UCSD-AML1 (cell line): ENCODE data around the gene TCHH.

Experiments
- DNase-seq: peaks from one replicate; lab custom pipeline; 2025; ENCODE audit not compliant: unreplicated experiment; lab: John Stamatoyannopoulos, UW

TCHH gene

GRCh38 chr1:152071123-152071522 lies 44.1 kb downstream of the TCHH start:
- no peak for DNase-seq

DNA sequence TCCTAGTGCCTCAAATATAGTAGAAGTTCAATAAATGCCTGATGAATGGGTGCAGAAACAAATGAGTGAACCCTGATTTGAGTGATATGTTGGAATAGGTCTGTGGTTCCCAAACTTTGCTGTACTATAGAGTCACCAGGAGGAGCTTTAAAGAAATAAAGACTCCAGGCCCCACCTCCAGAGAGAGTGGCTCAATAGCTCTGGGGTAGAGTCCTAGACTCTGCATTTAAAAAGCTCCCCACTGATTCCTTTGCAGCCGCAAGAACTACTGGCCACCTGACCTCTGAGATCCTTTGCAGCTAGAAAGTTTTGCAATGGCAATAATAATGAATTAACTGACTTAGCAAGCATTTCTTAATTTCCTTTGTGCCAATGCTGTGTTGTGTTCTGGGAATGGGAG lies 47.3 kb downstream of the TCHH start:
- DNase-seq: no peak

GRCh38 chr1:152067150-152067549 lies 48.1 kb downstream of the TCHH start:
- no peak for DNase-seq

DNA sequence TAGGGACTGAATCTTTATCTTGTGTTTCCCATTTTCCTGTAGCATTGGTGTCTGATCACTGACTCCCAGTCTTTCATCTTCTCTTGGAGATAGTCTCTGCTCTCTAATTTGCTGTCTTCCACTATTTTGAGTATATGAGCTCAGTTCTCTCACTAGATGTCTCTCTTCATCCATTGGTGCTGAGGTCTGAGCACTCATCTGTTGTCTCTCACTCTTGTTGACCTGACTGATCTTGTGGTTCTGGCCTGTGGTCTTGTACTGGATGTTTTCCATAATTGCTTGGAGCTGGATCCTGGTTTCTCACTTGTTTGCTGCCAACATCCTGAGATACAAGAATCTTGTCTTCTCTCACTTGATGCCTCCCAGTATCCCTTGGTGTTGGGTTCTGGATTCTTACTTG lies 53.3 kb downstream of the TCHH start:
- DNase-seq: no peak
